GM18909 (cell line): Measurements from ENCODE around the gene ASPHD1.
"Not testable (repeated sequence)": the region's sequence is repeated elsewhere in the genome, so short reads cannot be mapped to it uniquely, and the experiment has no call there.

ENCODE experiments used
- ATAC-seq: cut with Tn5 transposase; IDR thresholded peaks from one replicate; pipeline ENCODE4 v1.9.1; 2021; ENCODE audit warnings: mild to moderate bottlenecking; ENCODE audit not compliant: unreplicated experiment, poor library complexity

Gene ASPHD1

DNA sequence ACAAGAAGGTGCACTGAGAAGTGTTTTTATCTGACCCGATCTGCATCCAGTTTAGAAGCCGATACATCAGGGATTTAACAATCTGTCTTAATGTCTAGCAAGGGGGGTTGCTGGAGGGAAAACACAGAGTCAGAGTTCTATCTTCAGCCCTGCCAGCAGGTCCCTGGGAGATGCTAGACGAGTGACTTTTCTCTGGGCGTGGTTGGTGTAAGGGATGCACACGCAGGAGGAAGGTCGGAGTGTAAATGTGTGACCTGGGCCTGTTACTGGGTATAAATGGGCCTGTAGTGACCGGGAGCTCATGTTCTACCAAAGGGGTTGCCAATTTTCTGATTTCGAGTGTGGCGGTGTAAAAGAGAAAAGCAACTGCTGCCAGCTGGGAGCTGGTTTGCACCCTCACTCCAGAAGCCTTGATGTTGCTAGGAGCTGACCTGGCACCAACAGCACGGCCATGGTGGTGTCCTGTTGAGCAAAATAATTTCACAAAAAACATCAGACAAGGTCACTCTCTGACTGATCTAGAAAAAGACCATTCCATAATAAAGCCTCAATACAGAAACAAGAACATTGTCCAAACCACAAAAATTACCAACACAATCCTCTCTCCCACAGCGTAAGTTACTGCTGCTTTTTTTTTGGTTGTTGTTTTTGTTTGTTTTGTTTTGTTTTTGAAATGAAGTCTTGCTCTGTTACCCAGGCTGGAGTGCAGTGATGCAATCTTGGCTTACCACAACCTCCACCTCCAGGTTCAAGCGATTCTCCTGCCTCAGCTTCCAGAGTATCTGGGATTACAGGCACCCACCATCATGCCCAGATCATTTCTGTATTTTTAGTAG is 27.0 kb downstream of the ASPHD1 start:
- ATAC-seq: no peak

DNA sequence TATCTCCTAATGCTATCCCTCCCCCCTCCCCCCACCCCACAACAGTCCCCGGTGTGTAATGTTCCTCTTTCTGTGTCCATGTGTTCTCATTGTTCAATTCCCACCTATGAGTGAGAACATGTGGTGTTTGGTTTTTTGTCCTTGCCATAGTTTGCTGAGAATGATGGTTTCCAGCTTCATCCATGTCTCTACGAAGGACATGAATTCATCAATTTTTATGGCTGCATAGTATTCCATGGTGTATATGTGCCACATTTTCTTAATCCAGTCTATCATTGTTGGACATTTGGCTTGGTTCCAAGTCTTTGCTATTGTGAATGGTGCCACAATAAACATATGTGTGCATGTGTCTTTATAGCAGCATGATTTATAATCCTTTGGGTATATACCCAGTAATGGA is 31.5 kb downstream of the ASPHD1 start:
- not testable (repeated sequence) for ATAC-seq

- no peak for ATAC-seq
Observed at GRCh38 chr16:29940656-29941055, 40.4 kb downstream of the ASPHD1 start.

DNA sequence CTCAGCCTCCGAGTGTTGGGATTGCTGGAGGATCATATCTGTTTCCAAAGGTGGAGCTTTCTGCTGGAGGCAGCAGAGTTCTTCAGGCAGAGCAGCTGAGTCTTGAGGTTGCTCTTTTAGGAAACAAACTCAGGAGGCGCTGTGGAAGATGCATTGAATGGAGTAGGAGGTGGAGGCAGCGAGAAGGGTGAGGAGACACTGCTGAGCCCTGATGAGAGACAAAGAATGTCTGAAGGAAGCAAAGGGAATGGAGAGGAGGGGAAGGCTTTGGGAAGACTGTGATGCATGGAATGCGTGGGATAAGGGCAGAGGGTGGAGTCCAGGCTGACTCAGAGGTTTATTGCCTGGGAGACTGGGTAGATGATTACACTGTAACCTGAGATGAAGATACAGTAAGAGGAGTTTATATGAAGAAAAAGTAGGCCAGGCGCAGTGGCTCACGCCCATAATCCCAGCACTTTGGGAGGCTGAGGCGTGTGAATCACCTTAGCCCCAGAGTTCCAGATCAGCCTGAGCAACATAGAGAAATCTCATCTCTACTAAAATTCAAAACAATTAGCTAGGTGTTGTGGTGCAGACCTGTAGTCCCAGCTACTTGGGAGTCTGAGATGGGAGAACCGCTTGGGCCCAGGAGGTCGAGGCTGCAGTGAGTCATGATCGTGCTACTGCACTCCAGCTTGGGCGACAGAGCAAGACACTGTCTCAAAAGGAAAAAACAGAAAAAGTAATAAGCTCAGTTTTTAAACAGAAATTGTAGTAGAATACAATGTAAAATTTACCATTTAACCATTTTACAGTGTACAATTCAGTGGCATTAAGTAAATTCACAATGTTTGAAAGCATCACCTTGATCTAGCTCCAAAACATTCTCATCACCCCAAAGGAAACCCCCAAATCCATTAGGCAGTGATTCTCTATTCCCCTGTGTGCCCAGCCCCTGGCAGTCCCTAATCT is 43.8 kb downstream of the ASPHD1 start:
- no peak for ATAC-seq

- no peak for ATAC-seq
Observed at GRCh38 chr16:29947897-29948296, 47.6 kb downstream of the ASPHD1 start.

DNA sequence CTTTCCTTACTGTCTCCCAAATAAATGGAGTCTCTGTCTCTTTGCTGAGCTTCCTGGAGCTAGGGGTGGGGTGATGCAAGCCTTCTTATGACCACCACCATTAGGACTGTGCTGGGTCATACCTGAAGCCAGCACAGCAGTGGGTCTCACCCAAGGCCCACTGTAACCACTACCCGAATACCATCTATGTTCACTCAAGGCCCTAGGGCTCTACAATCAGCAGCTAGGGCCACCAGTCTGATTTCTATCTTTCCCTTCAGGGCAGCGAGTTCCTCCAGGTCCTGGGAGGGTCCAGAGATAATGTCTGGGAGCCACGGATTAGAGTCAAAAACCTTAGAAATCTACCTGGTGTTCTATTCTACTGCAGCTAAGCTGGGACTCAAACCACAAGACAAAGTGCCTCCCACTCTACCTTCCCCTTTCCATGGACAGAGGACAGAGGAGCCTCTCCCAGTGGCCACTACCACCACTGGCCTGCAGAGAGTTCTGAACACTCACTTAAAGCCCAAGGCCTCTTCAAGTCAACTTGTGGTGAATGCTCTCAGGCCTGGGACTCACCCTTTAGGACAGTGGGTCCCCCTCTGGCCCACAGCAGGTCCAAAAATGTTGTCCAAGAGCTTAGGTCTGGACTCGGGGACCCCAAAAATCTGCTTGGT is 50.6 kb downstream of the ASPHD1 start:
- no peak for ATAC-seq

GRCh38 chr16:29951625-29952365 is 51.5 kb downstream of the ASPHD1 start:
- ATAC-seq: no peak
